Measurements from ENCODE around the gene NID1. TPM values are rescaled to one million over a fixed set of nuclear protein-coding genes. Genes with fewer than 3 reads are reported as not detected.

Gene NID1
- total and polyA plus RNA-seq, 2 of the 4 experiments (the other 2 are of a cell fraction), result 21.9 to 83.3 TPM

DNA sequence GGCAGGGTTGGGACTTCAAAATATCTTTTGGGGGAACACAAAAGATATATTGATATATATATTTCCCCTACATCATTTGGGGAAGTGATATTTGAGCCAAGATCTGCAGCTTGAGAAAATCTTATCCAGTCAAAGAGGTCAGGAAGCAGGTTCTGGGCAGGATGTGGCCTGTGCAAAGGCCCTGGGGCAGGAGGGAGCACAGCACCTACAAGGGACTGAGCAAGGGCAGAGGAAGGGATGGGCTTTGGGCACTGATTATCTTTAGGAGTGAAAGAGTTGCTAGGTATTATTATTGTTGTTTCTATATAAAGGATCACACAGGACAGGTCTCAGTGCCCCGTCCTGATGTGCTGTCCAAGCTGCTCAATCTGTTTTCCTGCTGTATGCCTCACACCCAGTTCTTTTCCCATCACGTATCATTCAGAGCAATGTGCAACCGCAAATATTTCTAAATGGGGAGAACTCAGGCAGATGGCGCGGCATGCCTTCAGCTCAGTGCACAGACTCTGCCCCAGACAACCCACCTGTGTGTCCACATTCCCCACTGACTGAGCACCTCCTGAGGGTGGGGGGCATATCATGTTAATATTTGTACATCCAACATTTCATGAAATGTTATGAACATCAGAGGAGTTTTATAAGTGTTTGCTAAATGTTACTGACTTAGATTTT is 49.3 kb upstream of the NID1 start:
- H2BK15ac ChIP-seq (ENCODE audit: low read depth, low read length), result no peak overlapping the region
- no peak overlapping the region for H2AK9ac ChIP-seq (replicated peaks; ENCODE audit: low read depth, low read length, poor library complexity)
- no peak overlapping the region for H4K5ac ChIP-seq (ENCODE audit: low read depth, low read length)
- DNase-seq (no peak), ATAC-seq (ENCODE audit: low read depth) (no peak)
- no peak overlapping the region for H2AFZ ChIP-seq (replicated peaks; ENCODE audit: low read length, poor library complexity)
- no peaks in the 10 kb centered on the region for H3K4me1 ChIP-seq (ENCODE audit: control insufficient read depth, insufficient read depth, low read length)
- no peaks in the 10 kb centered on the region for H4K20me1 ChIP-seq (ENCODE audit: insufficient read depth, low read length)
- BruUV-seq (replicated peaks), result no TSS peak
- no peak overlapping the region for H3K56ac ChIP-seq (ENCODE audit: extremely low read depth, insufficient read depth, low read length)
- H2AK5ac ChIP-seq (ENCODE audit: low read depth, low read length), result no peak overlapping the region
- in situ Hi-C loops (cut with MboI; ENCODE audit: low sequenced_read_pairs), result loop anchor here (5.0 to 25.0 kb wide), 3 partner anchors 181 to 1273 kb away; no protein-coding TSS in a partner anchor
- H3K4me2 ChIP-seq (ENCODE audit: low read depth, low read length), result no peak overlapping the region
- no peak overlapping the region for H2BK5ac ChIP-seq (ENCODE audit: low read depth, low read length, poor library complexity, severe bottlenecking)
- H4K8ac ChIP-seq (ENCODE audit: low read depth in 2 of 2, low read length in 2 of 2), result no peak overlapping the region
- TF ChIP-seq SMC3 (IDR thresholded peaks at IDR 0.05; ENCODE audit: low read depth, low read length) (no peak), CEBPB (IDR thresholded peaks at IDR 0.05; ENCODE audit: low read depth, low read length) (no peak), RCOR1 (IDR thresholded peaks at IDR 0.05; ENCODE audit: insufficient replicate concordance, low read length) (no peak), RAD21 (IDR thresholded peaks at IDR 0.05; ENCODE audit: low read length) (no peak), POLR2A (IDR thresholded peaks at IDR 0.05; ENCODE audit: low read depth, low read length) (no peak), MXI1 (IDR thresholded peaks at IDR 0.05; ENCODE audit: borderline replicate concordance, low read depth, low read length) (no peak), RFX5 (IDR thresholded peaks at IDR 0.05; ENCODE audit: low read depth, low read length) (no peak), USF2 (IDR thresholded peaks at IDR 0.05; ENCODE audit: low read depth, low read length) (no peak), FOS (IDR thresholded peaks at IDR 0.05; ENCODE audit: low read depth, low read length) (no peak), ELK1 (IDR thresholded peaks at IDR 0.05; ENCODE audit: borderline replicate concordance, low read depth, low read length) (no peak), MAZ (IDR thresholded peaks at IDR 0.05; ENCODE audit: borderline replicate concordance, low read depth, low read length) (no peak), BHLHE40 (IDR thresholded peaks at IDR 0.05; ENCODE audit: low read depth, low read length) (no peak), MAFK (IDR thresholded peaks at IDR 0.05; ENCODE audit: low read depth, low read length) (no peak), NFE2L2 (IDR thresholded peaks at IDR 0.05; ENCODE audit: low read depth, low read length) (no peak)
- TF ChIP-seq, protein P1, sequence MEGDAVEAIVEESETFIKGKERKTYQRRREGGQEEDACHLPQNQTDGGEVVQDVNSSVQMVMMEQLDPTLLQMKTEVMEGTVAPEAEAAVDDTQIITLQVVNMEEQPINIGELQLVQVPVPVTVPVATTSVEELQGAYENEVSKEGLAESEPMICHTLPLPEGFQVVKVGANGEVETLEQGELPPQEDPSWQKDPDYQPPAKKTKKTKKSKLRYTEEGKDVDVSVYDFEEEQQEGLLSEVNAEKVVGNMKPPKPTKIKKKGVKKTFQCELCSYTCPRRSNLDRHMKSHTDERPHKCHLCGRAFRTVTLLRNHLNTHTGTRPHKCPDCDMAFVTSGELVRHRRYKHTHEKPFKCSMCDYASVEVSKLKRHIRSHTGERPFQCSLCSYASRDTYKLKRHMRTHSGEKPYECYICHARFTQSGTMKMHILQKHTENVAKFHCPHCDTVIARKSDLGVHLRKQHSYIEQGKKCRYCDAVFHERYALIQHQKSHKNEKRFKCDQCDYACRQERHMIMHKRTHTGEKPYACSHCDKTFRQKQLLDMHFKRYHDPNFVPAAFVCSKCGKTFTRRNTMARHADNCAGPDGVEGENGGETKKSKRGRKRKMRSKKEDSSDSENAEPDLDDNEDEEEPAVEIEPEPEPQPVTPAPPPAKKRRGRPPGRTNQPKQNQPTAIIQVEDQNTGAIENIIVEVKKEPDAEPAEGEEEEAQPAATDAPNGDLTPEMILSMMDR (conservative IDR thresholded peaks at IDR 0.05; ENCODE audit: low read depth, low read length), result no peak
- H3K79me1 ChIP-seq (ENCODE audit: low read depth in 1 of 2, low read length in 2 of 2), result no peaks in the 10 kb centered on the region
- no peak overlapping the region for H3K4me3 ChIP-seq (ENCODE audit: insufficient read depth, low read depth, low read length)
- POLR2A ChIA-PET (ENCODE audit: unreplicated experiment), result no interaction called here
- H3K14ac ChIP-seq (replicated peaks; ENCODE audit: low read depth, low read length), result no peak overlapping the region
- no peaks in the 10 kb centered on the region for H3K36me3 ChIP-seq (ENCODE audit: control insufficient read depth, insufficient read depth, low read length)
- H3K27ac ChIP-seq (ENCODE audit: insufficient read depth, low read length), result no peak overlapping the region
- no peak overlapping the region for H3K18ac ChIP-seq (ENCODE audit: low read depth, low read length)
- H3K9me3 ChIP-seq (ENCODE audit: control insufficient read depth, insufficient read depth, low read length), result no peaks in the 10 kb centered on the region
- peaks cover 2% of the 10 kb centered on the region for H3K27me3 ChIP-seq (ENCODE audit: control insufficient read depth, insufficient read depth, low read length)
- H2BK120ac ChIP-seq (ENCODE audit: low read depth, low read length), result no peak overlapping the region
- no peak overlapping the region for H4K91ac ChIP-seq (ENCODE audit: insufficient read depth, low read depth, low read length)
- intact Hi-C loops (cut with micrococcal nuclease), result loop anchor here (10.0 kb wide), 1 partner anchor 231 kb away; no protein-coding TSS in a partner anchor
- H3K9ac ChIP-seq (ENCODE audit: low read depth, low read length), result no peak overlapping the region
- H2BK20ac ChIP-seq (ENCODE audit: low read depth, low read length), result no peak overlapping the region
- no peaks in the 10 kb centered on the region for H3K9me1 ChIP-seq (ENCODE audit: insufficient read depth, low read length)
- no CpG with 5 or more reads among the region's 5 CpGs for WGBS, 2 experiments (ENCODE audit: extremely low coverage in 2 of 2, insufficient read length in 1 of 2)
- no peak overlapping the region for H3K4ac ChIP-seq (ENCODE audit: low read depth, low read length)
- H3K23ac ChIP-seq (ENCODE audit: low read depth, low read length), result no peak overlapping the region
- dilution Hi-C loops (cut with HindIII; ENCODE audit: low sequenced_read_pairs, unreplicated experiment), result no loop called here
- CTCF ChIA-PET, result interaction anchor here (0.6 kb wide), 1 partner anchor 231 kb away, joined by 3 read pairs; no protein-coding TSS in a partner anchor
